Measurements from ENCODE around the gene ITGB5.

- TF ChIP-seq CTCF (IDR thresholded peaks at IDR 0.05) (no peak), POLR2A (IDR thresholded peaks at IDR 0.05) (no peak)
Measured at GRCh38 chr3:124758851-124759635, 128.1 kb downstream of the ITGB5 start.

Data from right lobe of liver (tissue), 4 donors.